Gastroesophageal sphincter (tissue), 3 donors: ENCODE measurements around the gene CACNA1C.

Experiments used
- CTCF ChIP-seq, 4 experiments: fragments of 200-600 bp in 2 of 4; fragments of 450-650 bp in 2 of 4; sonication (generic) in 1 of 4; IDR thresholded peaks; one replicate each; pipeline ENCODE4 v1.5.1; 2017 to 2019; ENCODE audit warnings: antibody characterized with exemption in 4 of 4, mild to moderate bottlenecking in 2 of 4, moderate library complexity in 2 of 4
- EP300 ChIP-seq: sonication (generic); formaldehyde crosslinking; IDR thresholded peaks from one replicate; pipeline ENCODE4 v1.6.1; 2017; ENCODE audit warnings: antibody characterized with exemption, mild to moderate bottlenecking
- POLR2A ChIP-seq, 2 donors: fragments of 450-650 bp; IDR thresholded peaks; one replicate each; pipeline ENCODE4 v1.6.1; 2017; ENCODE audit warnings: antibody characterized with exemption in 2 of 2, mild to moderate bottlenecking in 2 of 2, moderate library complexity in 1 of 2

DNA sequence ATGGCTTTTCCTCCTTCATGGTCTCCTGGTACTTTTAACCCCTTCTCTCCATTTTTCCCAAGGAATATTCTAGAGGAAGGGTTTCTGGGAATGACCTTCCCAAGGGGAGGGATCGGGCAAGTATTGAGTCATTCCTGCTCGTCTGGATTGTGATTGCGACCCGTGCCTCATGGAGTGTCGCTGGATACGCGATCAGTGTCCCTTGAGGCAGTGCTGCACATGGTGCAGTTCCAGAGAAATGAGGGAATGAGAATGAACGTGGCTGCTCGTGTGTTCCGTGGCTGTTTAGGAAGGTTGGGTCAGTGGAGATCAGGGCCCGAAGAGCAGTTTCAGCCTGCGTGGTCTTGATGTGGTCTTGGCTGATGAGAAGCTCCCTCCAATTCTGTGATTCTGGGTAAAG is 234.4 kb downstream of the CACNA1C start:
- TF ChIP-seq POLR2A (IDR thresholded peaks at IDR 0.05) (no peak), CTCF (IDR thresholded peaks at IDR 0.05) (no peak), EP300 (no peak)
